ENCODE results near the gene C16orf54. TPM values are rescaled to one million over a fixed set of nuclear protein-coding genes. Genes with fewer than 3 reads are reported as not detected.
"Not testable (repeated sequence)": the region's sequence is repeated elsewhere in the genome, so short reads cannot be mapped to it uniquely, and the experiment has no call there.

Gene C16orf54
- polyA plus RNA-seq, 1 donor, result 1.5 TPM

GRCh38 chr16:29697391-29697790 lies 48.4 kb downstream of the C16orf54 start:
- Histone ChIP-seq H3K4me3 (ENCODE audit: low read length) (no peak overlapping the region), H3K27ac (ENCODE audit: low read length) (no peak overlapping the region), H3K36me3 (ENCODE audit: control insufficient read depth, insufficient read depth, low read length) (peaks cover 14% of the 10 kb centered on the region), H3K4me1 (ENCODE audit: control insufficient read depth, insufficient read depth, low read length) (no peaks in the 10 kb centered on the region), H3K27me3 (ENCODE audit: control insufficient read depth, insufficient read depth, low read length) (no peaks in the 10 kb centered on the region), H3K9me3 (ENCODE audit: control insufficient read depth, low read depth, low read length) (peaks cover 4% of the 10 kb centered on the region)
- no CpG with 5 or more reads among the region's 7 CpGs for WGBS (ENCODE audit: insufficient coverage, low lambda C conversion rate)
- DNase-seq, result no peak

GRCh38 chr16:29696881-29697331 lies 48.9 kb downstream of the C16orf54 start:
- peaks cover 16% of the 10 kb centered on the region for H3K36me3 ChIP-seq (ENCODE audit: control insufficient read depth, insufficient read depth, low read length)
- DNase-seq, result no peak
- H3K27ac ChIP-seq (ENCODE audit: low read length), result no peak overlapping the region
- H3K4me1 ChIP-seq (ENCODE audit: control insufficient read depth, insufficient read depth, low read length), result no peaks in the 10 kb centered on the region
- H3K9me3 ChIP-seq (ENCODE audit: control insufficient read depth, low read depth, low read length), result peaks cover 7% of the 10 kb centered on the region
- no peak overlapping the region for H3K4me3 ChIP-seq (ENCODE audit: low read length)
- WGBS (ENCODE audit: insufficient coverage, low lambda C conversion rate), result no CpG with 5 or more reads among the region's 21 CpGs
- no peaks in the 10 kb centered on the region for H3K27me3 ChIP-seq (ENCODE audit: control insufficient read depth, insufficient read depth, low read length)

GRCh38 chr16:29695675-29696074 lies 50.1 kb downstream of the C16orf54 start:
- not testable (repeated sequence) for H3K27me3 ChIP-seq (ENCODE audit: control insufficient read depth, insufficient read depth, low read length); DNase-seq; H3K4me3 ChIP-seq (ENCODE audit: low read length); H3K9me3 ChIP-seq (ENCODE audit: control insufficient read depth, low read depth, low read length); H3K4me1 ChIP-seq (ENCODE audit: control insufficient read depth, insufficient read depth, low read length); H3K27ac ChIP-seq (ENCODE audit: low read length)
- H3K36me3 ChIP-seq (ENCODE audit: control insufficient read depth, insufficient read depth, low read length), result peaks cover 21% of the 10 kb centered on the region
- WGBS (ENCODE audit: insufficient coverage, low lambda C conversion rate), result no CpG with 5 or more reads among the region's 3 CpGs

- H3K27ac ChIP-seq (ENCODE audit: low read length), result no peak overlapping the region
- H3K36me3 ChIP-seq (ENCODE audit: control insufficient read depth, insufficient read depth, low read length), result peaks cover 26% of the 10 kb centered on the region
- no peaks in the 10 kb centered on the region for H3K4me1 ChIP-seq (ENCODE audit: control insufficient read depth, insufficient read depth, low read length)
- no peak overlapping the region for H3K4me3 ChIP-seq (ENCODE audit: low read length)
- H3K27me3 ChIP-seq (ENCODE audit: control insufficient read depth, insufficient read depth, low read length), result no peaks in the 10 kb centered on the region
- WGBS (ENCODE audit: insufficient coverage, low lambda C conversion rate), result no CpG with 5 or more reads among the region's 41 CpGs
- DNase-seq, result no peak
- peaks cover 8% of the 10 kb centered on the region for H3K9me3 ChIP-seq (ENCODE audit: control insufficient read depth, low read depth, low read length)
These were observed 51.2 kb downstream of the C16orf54 start for GRCh38 chr16:29694384-29695195.

GRCh38 chr16:29692606-29693005 lies 53.2 kb downstream of the C16orf54 start:
- H3K27me3 ChIP-seq (ENCODE audit: control insufficient read depth, insufficient read depth, low read length); H3K27ac ChIP-seq (ENCODE audit: low read length); H3K4me3 ChIP-seq (ENCODE audit: low read length); H3K9me3 ChIP-seq (ENCODE audit: control insufficient read depth, low read depth, low read length); H3K4me1 ChIP-seq (ENCODE audit: control insufficient read depth, insufficient read depth, low read length); DNase-seq: not testable (repeated sequence)
- H3K36me3 ChIP-seq (ENCODE audit: control insufficient read depth, insufficient read depth, low read length), result peaks cover 32% of the 10 kb centered on the region
- WGBS (ENCODE audit: insufficient coverage, low lambda C conversion rate), result no CpG with 5 or more reads among the region's 26 CpGs

Other genes starting within 250 kb of the C16orf54 start
- 137 TPM for gene NPIPB12, start 239.6 kb downstream of the C16orf54 start, polyA plus RNA-seq
- 6.8 TPM for gene SPN, start 82.7 kb downstream of the C16orf54 start, polyA plus RNA-seq
- 220 TPM for gene QPRT, start 66.8 kb downstream of the C16orf54 start, polyA plus RNA-seq
- 2.2 TPM for gene ZG16, start 32.3 kb upstream of the C16orf54 start, polyA plus RNA-seq
- 40.9 TPM for gene KIF22, start 44.8 kb upstream of the C16orf54 start, polyA plus RNA-seq
- 236 TPM for gene MAZ, start 60.5 kb upstream of the C16orf54 start, polyA plus RNA-seq
- 12.8 TPM for gene PRRT2, start 66.2 kb upstream of the C16orf54 start, polyA plus RNA-seq
- 36.4 TPM for gene PAGR1, start 70.2 kb upstream of the C16orf54 start, polyA plus RNA-seq
- gene MVP, start 74.5 kb upstream of the C16orf54 start, polyA plus RNA-seq, result 128 TPM
- gene CDIPT, start 117.2 kb upstream of the C16orf54 start, polyA plus RNA-seq, result 68.7 TPM
- gene SEZ6L2, start 153.6 kb upstream of the C16orf54 start, polyA plus RNA-seq, result 52.3 TPM
- 15.0 TPM for gene ASPHD1, start 154.5 kb upstream of the C16orf54 start, polyA plus RNA-seq
- 30.4 TPM for gene KCTD13, start 180.2 kb upstream of the C16orf54 start, polyA plus RNA-seq
- 160 TPM for gene TMEM219, start 216.1 kb upstream of the C16orf54 start, polyA plus RNA-seq
- gene TAOK2, start 227.9 kb upstream of the C16orf54 start, polyA plus RNA-seq, result 46.6 TPM
- 12.0 TPM for gene HIRIP3, start 249.6 kb upstream of the C16orf54 start, polyA plus RNA-seq